ENCODE data around the gene RRAGA. TPM values are rescaled to one million over a fixed set of nuclear protein-coding genes. Genes with fewer than 3 reads are reported as not detected.
"Not testable (repeated sequence)": the region's sequence is repeated elsewhere in the genome, so short reads cannot be mapped to it uniquely, and the experiment has no call there.

RRAGA gene
- polyA plus RNA-seq, 12 donors: 60.7 to 98.6 (median 85.0) TPM; not detected in 1

DNA sequence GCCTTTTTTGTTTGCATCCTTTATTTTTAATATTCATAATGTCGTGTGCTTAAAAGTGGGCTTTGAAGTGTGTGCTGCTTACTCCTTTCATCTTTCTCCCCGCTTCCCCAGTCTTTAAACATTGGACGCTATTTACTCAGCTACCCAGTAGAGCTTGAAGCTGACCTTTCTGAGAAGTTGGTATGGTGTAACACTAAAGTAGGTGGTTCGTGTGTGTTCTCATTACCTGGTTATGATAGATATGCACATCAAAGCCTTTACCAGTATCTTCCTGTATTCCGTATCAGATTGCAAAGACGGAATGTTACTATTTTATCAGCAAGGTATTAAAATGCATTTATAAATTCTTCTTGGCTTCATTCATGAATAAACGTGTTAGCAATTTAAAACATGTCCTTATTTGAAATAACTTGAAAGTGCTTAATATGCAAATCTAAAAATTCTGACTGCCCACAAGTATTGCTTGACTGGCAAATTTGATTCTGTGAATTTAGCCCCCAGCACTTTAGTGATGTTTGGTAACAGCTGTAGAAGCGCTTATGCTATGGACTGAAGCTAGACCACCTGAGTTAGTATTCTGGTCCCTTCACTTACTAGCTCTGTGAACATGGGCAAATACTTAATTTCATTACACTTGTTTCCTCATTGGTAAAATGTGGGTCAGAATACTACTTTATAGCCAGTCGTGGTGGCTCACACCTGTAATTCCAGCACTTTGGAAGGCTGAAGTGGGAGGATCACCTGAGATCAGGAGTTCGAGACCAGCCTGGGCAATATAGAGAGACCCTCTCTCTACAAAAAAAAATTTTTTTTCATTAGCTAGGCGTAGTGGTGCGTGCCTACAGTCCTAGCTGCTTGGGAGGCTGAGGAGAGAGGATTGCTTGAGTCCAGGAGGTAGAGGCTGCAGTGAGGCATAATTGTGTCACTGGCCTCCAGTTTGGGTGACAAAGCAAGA is 1.7 kb downstream of the RRAGA start:
- no peak for DNase-seq

DNA sequence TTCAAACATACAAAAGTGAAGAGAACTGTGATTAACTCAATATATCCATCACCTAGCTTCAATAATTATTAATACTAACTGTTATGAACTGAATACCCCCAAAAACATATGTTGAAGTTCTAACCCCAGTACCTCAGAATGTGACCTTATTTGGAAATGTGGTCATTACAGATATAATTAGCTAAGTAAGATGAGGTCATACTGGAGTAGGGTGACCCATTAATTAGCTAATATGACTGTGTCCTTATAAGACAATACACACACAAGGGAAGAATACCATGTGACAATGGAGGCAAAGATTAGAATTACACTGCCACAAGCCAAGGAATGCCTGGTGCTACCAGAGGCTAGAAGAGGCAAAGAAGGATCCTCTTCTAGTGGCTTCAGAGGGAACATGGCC is 7.8 kb downstream of the RRAGA start:
- no peak for DNase-seq

DNA sequence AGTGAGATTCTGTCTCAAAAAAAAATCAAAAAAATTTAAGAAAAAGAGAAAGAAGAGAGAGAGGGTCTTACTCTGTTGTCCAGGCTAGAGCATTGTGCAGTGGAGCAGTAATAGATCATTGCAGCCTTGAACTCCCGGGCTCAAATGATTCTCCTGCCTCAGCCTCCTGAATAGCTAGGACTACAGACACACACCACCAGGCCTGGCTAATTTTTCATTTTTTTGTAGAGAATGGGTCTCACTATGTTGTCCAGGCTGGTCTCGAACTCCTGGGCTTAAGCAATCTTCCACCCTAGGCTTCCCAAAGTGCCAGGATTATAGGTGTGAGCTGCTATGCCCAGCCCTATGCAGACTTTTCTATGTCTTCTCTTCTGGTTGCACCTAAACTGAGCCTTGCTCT is 25.0 kb downstream of the RRAGA start:
- DNase-seq: no peak

DNA sequence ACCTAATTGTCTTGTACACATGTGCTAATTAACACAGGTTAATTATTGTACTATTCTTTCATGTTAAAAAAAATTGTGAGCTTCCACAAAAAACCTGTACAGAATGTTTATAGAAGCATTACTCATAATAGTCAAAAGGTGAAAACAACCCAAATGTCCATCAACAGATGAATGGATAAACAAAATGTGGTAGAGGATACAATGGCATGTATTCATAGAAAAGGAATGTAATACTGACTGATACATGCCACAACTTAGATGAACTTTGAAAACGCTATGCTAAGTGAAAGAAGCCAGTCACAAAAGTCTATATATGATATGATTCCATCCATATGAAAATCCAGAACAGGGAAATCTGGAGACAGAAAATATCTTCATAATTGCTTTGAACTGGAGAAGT is 25.6 kb downstream of the RRAGA start:
- DNase-seq: no peak

DNA sequence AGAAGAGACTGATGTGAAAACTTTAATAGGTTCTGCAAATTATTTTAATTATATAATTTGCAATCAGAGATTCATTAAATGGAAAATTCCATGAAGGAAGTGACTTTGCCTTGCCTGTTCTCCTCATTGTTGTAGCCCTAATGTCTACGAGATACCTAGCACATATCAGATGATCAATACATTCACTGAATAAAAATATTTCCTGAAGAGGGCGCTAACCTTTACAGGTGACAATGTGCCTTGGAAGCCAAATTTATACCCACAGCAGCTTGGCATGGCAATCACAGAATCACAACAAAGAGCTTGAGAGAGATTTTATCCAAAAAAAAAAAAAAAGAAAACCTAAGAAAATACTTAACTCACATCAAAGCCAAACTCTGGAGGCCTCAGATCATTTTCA is 36.1 kb downstream of the RRAGA start:
- no peak for DNase-seq

DNA sequence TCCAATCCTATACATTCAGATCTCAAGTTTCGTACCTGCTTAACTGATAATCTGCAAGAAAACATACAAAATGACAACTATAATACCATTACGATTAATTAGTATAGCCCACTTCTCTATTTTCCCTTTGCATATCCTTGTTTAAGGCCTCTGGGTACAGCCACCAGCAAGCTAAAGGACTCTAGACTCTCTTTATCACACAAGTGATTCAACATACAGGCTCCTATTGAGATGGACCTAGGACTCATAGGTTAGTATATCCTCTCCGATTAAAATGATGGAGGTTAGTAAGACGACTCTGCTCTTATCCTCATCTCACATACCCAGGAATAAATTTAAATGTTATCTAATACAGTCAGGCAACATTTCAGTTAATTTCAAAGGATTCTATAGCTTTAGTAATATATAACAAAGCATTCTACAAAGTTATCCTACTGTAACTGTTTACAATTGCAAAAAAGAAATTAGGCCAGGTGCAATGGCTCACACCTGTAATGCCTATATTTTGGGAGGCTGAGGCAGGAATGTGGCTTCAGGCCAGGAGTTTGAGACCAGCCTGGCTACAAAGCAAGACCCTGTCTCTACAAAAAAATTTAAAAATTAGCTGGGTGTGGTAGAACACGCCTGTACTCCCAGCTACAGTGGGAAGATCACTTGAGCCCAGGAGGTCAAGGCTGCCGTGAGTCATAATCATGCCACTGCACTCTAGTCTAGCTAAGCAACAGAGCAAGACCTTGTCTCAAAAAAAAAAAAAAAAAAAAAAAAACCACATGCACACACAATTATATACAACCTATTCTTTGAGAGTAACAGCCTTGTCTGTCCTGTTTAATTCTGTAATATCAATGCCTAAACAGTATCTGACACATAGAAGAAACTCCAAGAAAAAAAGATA is 38.1 kb downstream of the RRAGA start:
- no peak for DNase-seq

DNA sequence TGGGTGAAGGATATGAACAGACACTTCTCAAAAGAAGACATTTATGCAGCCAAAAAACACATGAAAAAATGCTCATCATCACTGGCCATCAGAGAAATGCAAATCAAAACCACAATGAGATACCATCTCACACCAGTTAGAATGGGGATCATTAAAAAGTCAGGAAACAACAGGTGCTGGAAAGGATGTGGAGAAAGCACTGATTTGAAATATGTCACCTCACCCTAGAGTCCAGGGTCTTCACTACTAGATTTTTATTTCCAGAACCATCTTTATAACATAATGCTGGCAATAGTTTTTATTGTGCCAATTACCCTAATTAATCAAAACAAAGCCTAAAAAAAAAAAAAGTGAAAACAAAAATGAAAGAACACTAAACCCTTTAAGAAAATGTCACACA is 48.2 kb downstream of the RRAGA start:
- not testable (repeated sequence) for DNase-seq

Other genes with a start within 250 kb of the RRAGA start
- gene SAXO1, start 16.2 kb upstream of the RRAGA start, polyA plus RNA-seq (ENCODE audit: insufficient read length in 12 of 12): under 1 TPM in 10 of 12 donors, not detected in 2; 0.07 to 0.24 (median 0.13) TPM
- gene HAUS6, start 53.5 kb downstream of the RRAGA start, polyA plus RNA-seq (ENCODE audit: insufficient read length in 12 of 12): 10 to 100 TPM in 10 of 12 donors, 1 to 10 TPM in 1, not detected in 1; 8.2 to 24.7 (median 13.1) TPM
- gene PLIN2, start 78.1 kb downstream of the RRAGA start, polyA plus RNA-seq (ENCODE audit: insufficient read length in 12 of 12): 10 to 100 TPM in 11 of 12 donors, not detected in 1; 38.2 to 72.2 (median 60.4) TPM
- gene DENND4C, start 181.3 kb downstream of the RRAGA start, polyA plus RNA-seq (ENCODE audit: insufficient read length in 12 of 12): 100 to 1,000 TPM in 1 of 12 donors, 10 to 100 TPM in 11; 22.7 to 164 (median 29.5) TPM